Testis (tissue), 3 donors: ENCODE data around the gene CCDC149. TPM values are rescaled to one million over a fixed set of nuclear protein-coding genes. Genes with fewer than 3 reads are reported as not detected.

Experiments
- DNase-seq: peaks from one replicate; pipeline ENCODE4 v3.0.0-alpha.2; 2019
- H3K27ac ChIP-seq, 2 donors: fragments of 200-600 bp; sonication (generic); one replicate each; pipeline ENCODE4 v1.5.1; 2019
- H3K27me3 ChIP-seq: fragments of 200-600 bp; sonication (generic); one replicate; pipeline ENCODE4 v1.5.1; 2019
- H3K36me3 ChIP-seq: fragments of 200-600 bp; sonication (generic); one replicate; pipeline ENCODE4 v1.5.1; 2017; ENCODE audit warnings: low read depth; ENCODE audit errors: missing control alignments
- H3K4me1 ChIP-seq: fragments of 200-600 bp; sonication (generic); one replicate; pipeline ENCODE4 v1.5.1; 2019
- H3K4me3 ChIP-seq, 2 donors: fragments of 200-600 bp; sonication (generic); one replicate each; pipeline ENCODE4 v1.5.1; 2017 to 2019
- H3K9me3 ChIP-seq: fragments of 200-600 bp; sonication (generic); one replicate; pipeline ENCODE4 v1.5.1; 2017
- POLR2A ChIP-seq: fragments of 450-650 bp; IDR thresholded peaks from one replicate; pipeline ENCODE4 v1.6.1; 2017; ENCODE audit warnings: antibody characterized with exemption, mild to moderate bottlenecking, moderate library complexity
- WGBS, 2 donors: methylation state at CpG; one replicate each; pipeline ENCODE4 v1.1.5; 2018; 5-methylcytosine and 5-hydroxymethylcytosine counted together
- intact Hi-C: fragments of 100-400 bp; cut with DNase I; formaldehyde crosslinking; loops from one replicate; pipeline ENCODE4 v1.15.1; 2023; ENCODE audit warnings: low total_unique reads
- polyA plus RNA-seq: library from polyadenylated mRNA; stranded (reverse); fragments of 350-450 nt; fragmentation: Illumina TruSeq; extraction: RNeasy Lipid Tissue Mini Kit (QIAGEN cat#74804); gene quantifications from one replicate; pipeline ENCODE4 v1.2.3, GENCODE V29; 2014; ENCODE audit warnings: low read depth, low replicate concordance; ENCODE audit not compliant: insufficient read depth
- total RNA-seq, 2 donors: library from RNA; depleted of rRNA; stranded (reverse); fragments of >200 nt; gene quantifications; one replicate each; pipeline ENCODE4 v1.2.3, GENCODE V29; 2016
- TF ChIP-seq, protein P1 (sequence below), 3 experiments: fragments of 450-650 bp in 2 of 3; fragments of 200-600 bp in 1 of 3; sonication (generic) in 1 of 3; IDR thresholded peaks; one replicate each; pipeline ENCODE4 v1.5.1; 2016 to 2019; ENCODE audit warnings: antibody characterized with exemption in 3 of 3, mild to moderate bottlenecking in 2 of 3, moderate library complexity in 1 of 3

Gene CCDC149
- total and polyA plus RNA-seq, 3 donors from 2014 or later: 9.4 to 17.2 (median 12.6) TPM

GRCh38 chr4:24888475-24889344, 24.1 kb downstream of the CCDC149 start:
- no peaks in the 10 kb centered on the region for H3K4me1 ChIP-seq
- intact Hi-C loops: no loop called here
- no peak for TF ChIP-seq POLR2A
- TF ChIP-seq, protein P1, sequence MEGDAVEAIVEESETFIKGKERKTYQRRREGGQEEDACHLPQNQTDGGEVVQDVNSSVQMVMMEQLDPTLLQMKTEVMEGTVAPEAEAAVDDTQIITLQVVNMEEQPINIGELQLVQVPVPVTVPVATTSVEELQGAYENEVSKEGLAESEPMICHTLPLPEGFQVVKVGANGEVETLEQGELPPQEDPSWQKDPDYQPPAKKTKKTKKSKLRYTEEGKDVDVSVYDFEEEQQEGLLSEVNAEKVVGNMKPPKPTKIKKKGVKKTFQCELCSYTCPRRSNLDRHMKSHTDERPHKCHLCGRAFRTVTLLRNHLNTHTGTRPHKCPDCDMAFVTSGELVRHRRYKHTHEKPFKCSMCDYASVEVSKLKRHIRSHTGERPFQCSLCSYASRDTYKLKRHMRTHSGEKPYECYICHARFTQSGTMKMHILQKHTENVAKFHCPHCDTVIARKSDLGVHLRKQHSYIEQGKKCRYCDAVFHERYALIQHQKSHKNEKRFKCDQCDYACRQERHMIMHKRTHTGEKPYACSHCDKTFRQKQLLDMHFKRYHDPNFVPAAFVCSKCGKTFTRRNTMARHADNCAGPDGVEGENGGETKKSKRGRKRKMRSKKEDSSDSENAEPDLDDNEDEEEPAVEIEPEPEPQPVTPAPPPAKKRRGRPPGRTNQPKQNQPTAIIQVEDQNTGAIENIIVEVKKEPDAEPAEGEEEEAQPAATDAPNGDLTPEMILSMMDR (IDR thresholded peaks at IDR 0.05): no peak
- no peaks in the 10 kb centered on the region for H3K36me3 ChIP-seq
- H3K4me3 ChIP-seq: no peak overlapping the region
- H3K9me3 ChIP-seq: no peaks in the 10 kb centered on the region
- no peak overlapping the region for H3K27ac ChIP-seq
- H3K27me3 ChIP-seq: no peaks in the 10 kb centered on the region
- WGBS, 2 donors: 85 to 87% methylated on average over 8 of the region's 8 CpGs
- DNase-seq: no peak

DNA sequence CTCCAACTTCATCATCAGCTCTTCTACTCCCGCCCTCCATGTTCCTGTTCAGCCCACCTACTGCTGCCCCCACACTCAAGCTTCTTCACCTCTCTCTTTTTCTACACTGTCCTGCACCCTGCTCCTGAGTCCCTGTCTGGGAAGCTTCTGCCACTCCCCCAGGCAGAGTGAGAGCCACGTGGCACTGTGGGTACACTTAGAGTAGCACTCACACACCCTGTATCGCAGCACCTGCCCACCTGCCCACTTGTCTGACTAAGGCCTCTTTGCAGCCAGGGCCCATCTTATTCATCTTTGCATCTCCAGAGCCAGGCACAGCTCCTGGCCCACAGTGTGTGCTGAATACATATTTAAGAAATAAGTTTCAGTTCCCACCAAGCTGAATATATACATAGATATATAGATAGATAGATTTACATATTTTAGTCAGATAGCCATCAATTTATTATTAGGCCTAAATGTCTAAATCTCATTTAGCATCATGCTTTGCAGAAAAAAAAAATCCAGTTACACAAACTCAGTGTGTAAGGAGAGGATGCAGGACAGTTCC, 24.9 kb downstream of the CCDC149 start:
- TF ChIP-seq, protein P1 (IDR thresholded peaks at IDR 0.05): no peak
- TF ChIP-seq POLR2A: no peak
- WGBS, 2 donors: 85 to 92% methylated on average over 3 of the region's 3 CpGs
- no peak for DNase-seq
- Histone ChIP-seq H3K27ac (no peak overlapping the region), H3K9me3 (no peaks in the 10 kb centered on the region), H3K27me3 (no peaks in the 10 kb centered on the region), H3K4me3 (no peak overlapping the region), H3K36me3 (no peaks in the 10 kb centered on the region), H3K4me1 (no peaks in the 10 kb centered on the region)
- intact Hi-C loops: no loop called here

GRCh38 chr4:24886596-24886995, 26.2 kb downstream of the CCDC149 start:
- intact Hi-C loops: no loop called here
- TF ChIP-seq POLR2A: no peak
- TF ChIP-seq, protein P1 (IDR thresholded peaks at IDR 0.05): no peak
- Histone ChIP-seq H3K27ac (no peak overlapping the region), H3K27me3 (no peaks in the 10 kb centered on the region), H3K9me3 (no peaks in the 10 kb centered on the region), H3K36me3 (no peaks in the 10 kb centered on the region), H3K4me3 (no peak overlapping the region), H3K4me1 (no peaks in the 10 kb centered on the region)
- 92 to 95% methylated on average over 3 of the region's 3 CpGs for WGBS, 2 donors
- no peak for DNase-seq

DNA sequence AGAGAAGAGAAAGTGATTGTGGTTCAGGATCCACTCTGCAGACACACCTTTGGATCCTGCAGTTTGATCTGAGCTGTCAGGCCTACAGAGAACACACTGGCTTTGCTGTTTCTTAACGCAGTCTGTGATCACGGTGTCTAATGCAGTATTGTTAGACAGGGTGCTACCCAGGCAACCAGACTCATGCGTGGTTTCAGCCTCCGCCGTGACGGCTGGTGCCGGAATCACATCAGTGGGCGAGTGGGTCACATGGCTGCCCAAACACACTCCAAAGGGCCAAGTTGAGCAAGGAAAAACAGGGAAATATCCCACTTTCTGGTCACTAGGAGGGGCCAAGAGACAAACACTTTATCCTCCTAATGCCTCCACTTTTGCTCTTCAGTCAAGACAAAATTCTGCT, 27.5 kb downstream of the CCDC149 start:
- no peaks in the 10 kb centered on the region for H3K36me3 ChIP-seq
- WGBS, 2 donors: 63 to 68% methylated on average over 7 to 8 of the region's 8 CpGs
- DNase-seq: peak; percentile 14
- H3K27me3 ChIP-seq: no peaks in the 10 kb centered on the region
- intact Hi-C loops: no loop called here
- H3K4me1 ChIP-seq: no peaks in the 10 kb centered on the region
- no peaks in the 10 kb centered on the region for H3K9me3 ChIP-seq
- TF ChIP-seq, protein P1 (IDR thresholded peaks at IDR 0.05): no peak
- TF ChIP-seq POLR2A: no peak
- H3K27ac ChIP-seq: no peak overlapping the region
- no peak overlapping the region for H3K4me3 ChIP-seq
